DOHH2 (cell line): Measurements from ENCODE around the gene TET1.

ENCODE experiments used
- H3F3A ChIP-seq: fragments of 200-600 bp; sonication (generic), shearing (Covaris generic); 2 replicates; pipeline ENCODE4 v1.6.0; 2016; ENCODE audit warnings: antibody characterized with exemption, mild to moderate bottlenecking; ENCODE audit not compliant: control insufficient read depth, insufficient read depth
- H3K27ac ChIP-seq: fragments of 200-600 bp; sonication (generic); 2 replicates; pipeline ENCODE4 v1.5.1; 2014; ENCODE audit warnings: low read depth, mild to moderate bottlenecking, low read length, moderate library complexity
- H3K27me3 ChIP-seq: fragments of 200-600 bp; sonication (generic); 2 replicates; pipeline ENCODE4 v1.6.1; 2014; ENCODE audit warnings: mild to moderate bottlenecking, low read length, mixed read lengths; ENCODE audit not compliant: control insufficient read depth
- H3K36me3 ChIP-seq: fragments of 200-600 bp; sonication (generic); 2 replicates; pipeline ENCODE4 v1.6.1; 2014; ENCODE audit warnings: mild to moderate bottlenecking, low read length, moderate library complexity, mixed read lengths; ENCODE audit not compliant: control insufficient read depth
- H3K4me1 ChIP-seq: fragments of 200-600 bp; sonication (generic); 2 replicates; pipeline ENCODE4 v1.6.1; 2014; ENCODE audit warnings: mild to moderate bottlenecking, low read length, mixed read lengths; ENCODE audit not compliant: control insufficient read depth
- H3K4me2 ChIP-seq: fragments of 200-600 bp; sonication (generic); 2 replicates; pipeline ENCODE4 v1.6.0; 2014; ENCODE audit warnings: mild to moderate bottlenecking, low read length, moderate library complexity
- H3K4me3 ChIP-seq: fragments of 200-600 bp; sonication (generic); 2 replicates; pipeline ENCODE4 v1.5.1; 2014; ENCODE audit warnings: mild to moderate bottlenecking, low read length, mixed read lengths
- H3K79me2 ChIP-seq: fragments of 200-600 bp; sonication (generic); 2 replicates; pipeline ENCODE4 v1.6.1; 2014; ENCODE audit warnings: mild to moderate bottlenecking, low read length, mixed read lengths; ENCODE audit not compliant: control insufficient read depth
- H3K9me2 ChIP-seq: fragments of 200-600 bp; sonication (generic); replicated peaks from 2 replicates; pipeline ENCODE4 v1.6.1; 2014; ENCODE audit warnings: mild to moderate bottlenecking, low read length, mixed read lengths; ENCODE audit not compliant: control insufficient read depth
- H3K9me3 ChIP-seq: fragments of 200-600 bp; sonication (generic); 2 replicates; pipeline ENCODE4 v1.6.1; 2014; ENCODE audit warnings: antibody characterized with exemption, low read length, mixed read lengths; ENCODE audit not compliant: control insufficient read depth, insufficient read depth
- H4K20me1 ChIP-seq: fragments of 200-600 bp; sonication (generic); 2 replicates; pipeline ENCODE4 v1.6.0; 2014; ENCODE audit warnings: low read depth, mild to moderate bottlenecking, antibody characterized with exemption, low read length, moderate library complexity; ENCODE audit not compliant: control insufficient read depth, insufficient read depth
- CTCF ChIP-seq: fragments of 200-600 bp; sonication (generic); IDR thresholded peaks from one replicate; pipeline ENCODE4 v1.5.1; 2014; ENCODE audit warnings: antibody characterized with exemption, mild to moderate bottlenecking, low read depth, low read length; ENCODE audit not compliant: poor library complexity, severe bottlenecking
- EZH2phosphoT487 ChIP-seq: fragments of 200-600 bp; sonication (generic); IDR thresholded peaks from 2 replicates; pipeline ENCODE4 v1.6.1; 2017; ENCODE audit warnings: borderline replicate concordance, mild to moderate bottlenecking, antibody characterized with exemption, low read length, moderate library complexity, mixed read lengths

The TET1 gene

DNA sequence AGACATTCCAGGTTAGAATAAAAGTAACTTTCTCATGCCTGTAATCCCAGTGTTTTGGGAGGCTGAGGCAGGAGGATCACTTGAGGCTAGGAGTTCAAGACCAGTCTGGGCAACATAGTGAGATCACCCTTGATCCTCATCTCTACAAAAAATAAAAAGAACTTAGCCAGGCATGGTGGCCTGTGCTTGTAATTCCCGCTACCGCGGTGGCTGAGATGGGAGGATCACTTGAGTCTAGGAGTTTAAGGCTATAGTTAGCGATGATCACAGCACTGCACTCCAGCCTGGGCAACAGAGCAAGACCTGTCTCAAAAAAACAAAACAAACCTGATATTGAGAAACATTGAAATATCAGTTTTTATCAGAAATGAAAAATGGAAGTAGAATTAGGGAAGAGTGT lies 4.6 kb downstream of the TET1 start:
- no peak overlapping the region for H3K4me2 ChIP-seq
- TF ChIP-seq EZH2phosphoT487 = no peak
- no peak for TF ChIP-seq CTCF
- no peaks in the 10 kb centered on the region for H3K36me3 ChIP-seq
- no peaks in the 10 kb centered on the region for H3K9me3 ChIP-seq
- no peaks in the 10 kb centered on the region for H3F3A ChIP-seq
- H3K79me2 ChIP-seq = no peaks in the 10 kb centered on the region
- H3K9me2 ChIP-seq = no peaks in the 10 kb centered on the region
- no peaks in the 10 kb centered on the region for H4K20me1 ChIP-seq
- H3K4me1 ChIP-seq = peaks cover 8% of the 10 kb centered on the region; the same call in 1 of the 2 replicates
- no peak overlapping the region for H3K4me3 ChIP-seq
- H3K27me3 ChIP-seq = peaks cover 26% of the 10 kb centered on the region
- no peak overlapping the region for H3K27ac ChIP-seq

- no peak overlapping the region for H3K4me2 ChIP-seq
- H3K4me3 ChIP-seq = no peak overlapping the region
- no peaks in the 10 kb centered on the region for H3F3A ChIP-seq
- no peaks in the 10 kb centered on the region for H4K20me1 ChIP-seq
- no peaks in the 10 kb centered on the region for H3K36me3 ChIP-seq
- TF ChIP-seq EZH2phosphoT487 (no peak), CTCF (no peak)
- no peaks in the 10 kb centered on the region for H3K9me2 ChIP-seq
- H3K9me3 ChIP-seq = no peaks in the 10 kb centered on the region
- no peaks in the 10 kb centered on the region for H3K4me1 ChIP-seq
- H3K79me2 ChIP-seq = no peaks in the 10 kb centered on the region
- H3K27me3 ChIP-seq = peaks cover 18% of the 10 kb centered on the region
- no peak overlapping the region for H3K27ac ChIP-seq
These were observed 5.5 kb downstream of the TET1 start for GRCh38 chr10:68565658-68566057.

- Histone ChIP-seq H3K4me3 (no peak overlapping the region), H4K20me1 (no peaks in the 10 kb centered on the region), H3F3A (no peaks in the 10 kb centered on the region), H3K27ac (no peak overlapping the region), H3K9me3 (no peaks in the 10 kb centered on the region), H3K79me2 (no peaks in the 10 kb centered on the region), H3K4me2 (no peak overlapping the region), H3K36me3 (no peaks in the 10 kb centered on the region), H3K9me2 (no peaks in the 10 kb centered on the region), H3K4me1 (no peaks in the 10 kb centered on the region), H3K27me3 (peaks cover 12% of the 10 kb centered on the region)
- TF ChIP-seq EZH2phosphoT487 = no peak
- no peak for TF ChIP-seq CTCF
These were observed 6.2 kb downstream of the TET1 start for GRCh38 chr10:68566351-68566750.

DNA sequence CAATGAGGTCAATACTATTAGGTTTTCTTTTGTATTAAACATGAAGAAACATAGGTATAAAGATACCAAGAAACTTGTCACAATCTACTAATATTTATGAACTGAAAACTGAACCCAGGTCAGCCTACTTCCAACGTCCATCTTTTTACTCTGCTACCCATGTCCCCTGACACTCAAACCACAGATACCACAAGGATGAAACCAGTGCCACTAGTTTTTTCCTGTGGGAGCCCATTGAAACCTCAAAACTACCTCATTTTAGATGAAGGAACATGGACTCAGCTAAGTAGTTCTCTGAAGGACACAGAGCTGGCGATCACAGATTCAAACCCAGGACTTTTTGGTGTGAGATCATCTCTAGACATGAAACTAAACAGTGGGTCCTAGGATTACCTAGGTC lies 6.8 kb downstream of the TET1 start:
- Histone ChIP-seq H3K4me1 (no peaks in the 10 kb centered on the region), H4K20me1 (no peaks in the 10 kb centered on the region), H3K27me3 (peaks cover 8% of the 10 kb centered on the region), H3F3A (no peaks in the 10 kb centered on the region), H3K4me2 (no peak overlapping the region), H3K36me3 (no peaks in the 10 kb centered on the region), H3K9me2 (no peaks in the 10 kb centered on the region), H3K79me2 (no peaks in the 10 kb centered on the region), H3K4me3 (no peak overlapping the region), H3K9me3 (no peaks in the 10 kb centered on the region), H3K27ac (no peak overlapping the region)
- TF ChIP-seq EZH2phosphoT487 (no peak), CTCF (no peak)
